HepG2 (cell line): ENCODE measurements around the gene MDM4. TPM values are rescaled to one million over a fixed set of nuclear protein-coding genes. Genes with fewer than 3 reads are reported as not detected.

Source experiments
- ATAC-seq: fragments of 200-7000 bp; cut with Tn5 transposase; 3 replicates; pipeline ENCODE4 v1.9.1; 2020; ENCODE audit warnings: mild to moderate bottlenecking, moderate library complexity
- Bru-seq: library from RNA; stranded (reverse); fragments of 400-500 nt; gene quantifications from one replicate; lab custom pipeline; 2021; lab: Mats Ljungman, UMichigan
- BruChase-seq, 2 experiments: library from RNA; stranded (reverse); fragments of 400-500 nt; gene quantifications; one replicate each; lab custom pipeline; 2021; lab: Mats Ljungman, UMichigan
- BruUV-seq: library from RNA; stranded (reverse); fragments of 400-500 nt; replicated peaks from 2 replicates; lab custom pipeline; 2021; lab: Mats Ljungman, UMichigan
- CTCF ChIA-PET: fragments of 300-600 bp; formaldehyde crosslinking; extraction: SDS; loops from one replicate; lab custom pipeline; 2021; ENCODE audit warnings: low total read pairs, inconsistent platforms, low intra/inter-chr PET ratio; lab: Yijun Ruan, JAX
- POLR2A ChIA-PET: fragments of 350-600 bp; sonication (Branson Sonifier 250); formaldehyde crosslinking; loops from one replicate; lab custom pipeline; 2020; ENCODE audit warnings: antibody characterized with exemption, inconsistent platforms; lab: Yijun Ruan, JAX
- DNase-seq: peaks from one replicate; pipeline ENCODE4 v3.0.0-alpha.2; 2015; ENCODE audit warnings: low spot score
- FAIRE-seq: peaks from 3 replicates; lab custom pipeline; 2011; peaks lifted over from hg19 to GRCh38; lab: Jason Lieb, UNC
- H2AFZ ChIP-seq: one replicate; pipeline ENCODE4 v1.6.1; 2011; ENCODE audit warnings: low read length, inconsistent platforms
- H3K27ac ChIP-seq: fragments of 300-600 bp; 3 replicates; pipeline ENCODE4 v1.8.0; 2011; ENCODE audit warnings: mixed run types, mild to moderate bottlenecking, mixed read lengths, low read length, inconsistent platforms; ENCODE audit not compliant: insufficient read depth; ENCODE audit errors: extremely low read length
- H3K27me3 ChIP-seq, 2 experiments: fragments of 200-600 bp in 1 of 2; 2 replicates in 1 of 2; 3 replicates in 1 of 2; pipeline versions ENCODE4 v1.6.0 to v1.8.0; 2011; ENCODE audit warnings: low read length in 2 of 2, mild to moderate bottlenecking in 2 of 2, moderate library complexity in 2 of 2, inconsistent platforms in 1 of 2; ENCODE audit not compliant: insufficient read depth in 2 of 2, control insufficient read depth in 1 of 2
- H3K36me3 ChIP-seq, 2 experiments: fragments of 200-600 bp in 1 of 2; replicated peaks in 1 of 2; 2 replicates in 1 of 2; 3 replicates in 1 of 2; pipeline versions ENCODE4 v1.5.1 to v1.8.0; 2011; ENCODE audit warnings: low read length in 2 of 2, inconsistent platforms in 1 of 2; ENCODE audit not compliant: insufficient read depth in 2 of 2, control insufficient read depth in 1 of 2
- H3K4me1 ChIP-seq: 2 replicates; pipeline ENCODE4 v1.5.1; 2012; ENCODE audit warnings: low read length, inconsistent platforms; ENCODE audit not compliant: insufficient read depth
- H3K4me2 ChIP-seq: 2 replicates; pipeline ENCODE4 v1.6.0; 2011; ENCODE audit warnings: low read depth, low read length, inconsistent platforms
- H3K4me3 ChIP-seq, 3 experiments: fragments of 200-600 bp in 1 of 3; sonication (generic), shearing (Covaris generic) in 1 of 3; replicated peaks in 1 of 3; 2 replicates each; pipeline ENCODE4 v1.5.1; 2011 to 2016; ENCODE audit warnings: low read length in 3 of 3, inconsistent platforms in 2 of 3, low read depth in 2 of 3, mild to moderate bottlenecking in 2 of 3, control low read depth in 1 of 3, mixed read lengths in 1 of 3; ENCODE audit not compliant: insufficient read depth in 1 of 3
- H3K79me2 ChIP-seq: one replicate; pipeline ENCODE4 v1.6.1; 2011; ENCODE audit warnings: low read length, inconsistent platforms; ENCODE audit not compliant: insufficient read depth
- H3K9ac ChIP-seq: 2 replicates; pipeline ENCODE4 v1.6.0; 2011; ENCODE audit warnings: mild to moderate bottlenecking, low read depth, low read length, inconsistent platforms; ENCODE audit not compliant: insufficient read depth
- H3K9me3 ChIP-seq: 2 replicates; pipeline ENCODE4 v1.5.1; 2012; ENCODE audit warnings: mild to moderate bottlenecking, low read length
- H4K20me1 ChIP-seq: 2 replicates; pipeline ENCODE4 v1.6.0; 2011; ENCODE audit warnings: inconsistent platforms, mild to moderate bottlenecking, low read length, moderate library complexity; ENCODE audit not compliant: insufficient read depth
- ETV5 ChIP-seq: IDR thresholded peaks from 2 replicates; pipeline ENCODE4 v1.6.1; 2018; ENCODE audit warnings: missing biosample characterization, missing genetic modification reagents, inconsistent platforms, borderline replicate concordance
- KDM3A ChIP-seq: IDR thresholded peaks from 2 replicates; pipeline ENCODE4 v1.6.1; 2018; ENCODE audit warnings: low read depth, missing compliant biosample characterization
- KLF15 ChIP-seq: sonication (generic); formaldehyde crosslinking; IDR thresholded peaks from 2 replicates; pipeline ENCODE4 v1.8.1; 2023; ENCODE audit warnings: borderline replicate concordance, mild to moderate bottlenecking, inconsistent platforms, missing genetic modification reagents, mixed read lengths
- MIER3 ChIP-seq: IDR thresholded peaks from 2 replicates; pipeline ENCODE4 v1.6.1; 2016; ENCODE audit warnings: missing compliant biosample characterization, borderline replicate concordance
- MLLT10 ChIP-seq: sonication (generic); formaldehyde crosslinking; IDR thresholded peaks from 2 replicates; pipeline ENCODE4 v1.4.0; 2020; ENCODE audit warnings: missing genetic modification reagents
- NFAT5 ChIP-seq: sonication (generic); formaldehyde crosslinking; IDR thresholded peaks from 2 replicates; pipeline ENCODE4 v1.4.0; 2020; ENCODE audit warnings: missing genetic modification reagents
- PHF20 ChIP-seq: sonication (generic); formaldehyde crosslinking; IDR thresholded peaks from 2 replicates; pipeline ENCODE4 v1.5.0; 2020; ENCODE audit warnings: mild to moderate bottlenecking, missing genetic modification reagents
- SOX5 ChIP-seq: IDR thresholded peaks from 2 replicates; pipeline ENCODE4 v1.6.1; 2016; ENCODE audit warnings: borderline replicate concordance
- SUZ12 ChIP-seq: fragments of 150-350 bp; IDR thresholded peaks from 2 replicates; pipeline ENCODE4 v1.6.1; 2014; ENCODE audit warnings: low read depth, low read length
- ZKSCAN5 ChIP-seq: sonication (generic); formaldehyde crosslinking; IDR thresholded peaks from 2 replicates; pipeline ENCODE4 v1.5.1; 2020; ENCODE audit warnings: mild to moderate bottlenecking, missing genetic modification reagents
- ZNF737 ChIP-seq: sonication (generic); formaldehyde crosslinking; IDR thresholded peaks from 2 replicates; pipeline ENCODE4 v1.5.0; 2020; ENCODE audit warnings: missing genetic modification reagents, mild to moderate bottlenecking, borderline replicate concordance
- ZNF780A ChIP-seq: sonication (generic); formaldehyde crosslinking; IDR thresholded peaks from 2 replicates; pipeline ENCODE4 v1.8.0; 2022; ENCODE audit warnings: mild to moderate bottlenecking, missing genetic modification reagents, moderate library complexity
- ZSCAN9 ChIP-seq: IDR thresholded peaks from 2 replicates; pipeline ENCODE4 v1.6.1; 2016; ENCODE audit warnings: borderline replicate concordance
- WGBS: methylation state at CpG from one replicate; pipeline ENCODE4 v1.1.6; 2017; ENCODE audit warnings: low lambda C conversion rate; 5-methylcytosine and 5-hydroxymethylcytosine counted together
- in situ Hi-C: cut with HindIII; loops from 2 replicates; pipeline ENCODE4 v1.10.0; 2017; ENCODE audit warnings: low pct_unique_long_range_greater_than_20kb; ENCODE audit not compliant: extremely low pct_ligation_motif_present
- intact Hi-C: fragments of 100-400 bp; cut with micrococcal nuclease; formaldehyde crosslinking; loops from one replicate; pipeline ENCODE4 v1.10.0; 2022; ENCODE audit not compliant: unreplicated experiment
- long read RNA-seq, 2 experiments: library from RNA in 1 of 2; library from polyadenylated mRNA in 1 of 2; stranded (forward) in 1 of 2; unstranded in 1 of 2; transcript quantifications; one replicate each; pipeline ENCODE4 v2.0.0, GENCODE V29; 2019 to 2022
- polyA minus RNA-seq, 3 experiments: library from RNA; depleted of rRNA, polyadenylated mRNA; stranded (reverse); fragments of >200 nt; gene quantifications; 2 replicates each; pipeline ENCODE4 v1.2.3, GENCODE V29; 2011; ENCODE audit warnings: low replicate concordance in 1 of 3
- polyA plus RNA-seq, 8 experiments: library from polyadenylated mRNA; depleted of rRNA in 3 of 8; stranded (reverse) in 7 of 8; unstranded in 1 of 8; fragments of >200 nt; fragmentation: Illumina TruSeq in 4 of 8; extraction: Trizol in 4 of 8; gene quantifications; 2 replicates each; pipeline versions ENCODE4 v1.2.1 to v1.2.3, GENCODE V29; 2011 to 2016; ENCODE audit warnings: low read depth in 4 of 8, missing spikeins in 1 of 8, mixed read lengths in 1 of 8; ENCODE audit not compliant: insufficient read depth in 1 of 8
- total RNA-seq, 5 experiments: library from RNA; depleted of rRNA; stranded (reverse); fragments of >200 nt; fragmentation: Illumina TruSeq; extraction: Trizol; gene quantifications; 2 replicates each; pipeline ENCODE4 v1.2.3, GENCODE V29; 2016; ENCODE audit warnings: low read depth in 1 of 5

MDM4 gene
- total RNA-seq (2016; rRNA removed; fragmentation: Illumina TruSeq; extraction: Trizol) (13.8 and 19.0 TPM in 2 replicates), polyA plus RNA-seq (2011; rRNA removed) (14.9 TPM in 2 replicates), polyA minus RNA-seq (2011; rRNA and poly(A)+ RNA removed; ENCODE audit: low replicate concordance) (38.9 and 56.7 TPM in 2 replicates), Bru-seq, nascent RNA (percentile 89 among the genes with signal in this experiment), BruChase-seq, experiment 1, labeled RNA remaining after a 6-hour chase (percentile 92 among the genes with signal in this experiment), BruChase-seq, experiment 2, labeled RNA remaining after a 2-hour chase (percentile 92 among the genes with signal in this experiment)
- total RNA-seq (2016; cell fraction: cytosol; rRNA removed; fragmentation: Illumina TruSeq; extraction: Trizol; ENCODE audit: low read depth): 5.8 and 7.8 TPM in 2 replicates
- 14.6 and 17.8 TPM in 2 replicates for total RNA-seq (2016; cell fraction: insoluble cytoplasmic fraction; rRNA removed; fragmentation: Illumina TruSeq; extraction: Trizol)
- 7.2 and 11.4 TPM in 2 replicates for total RNA-seq (2016; cell fraction: membrane; rRNA removed; fragmentation: Illumina TruSeq; extraction: Trizol)
- total RNA-seq (2016; cell fraction: nucleus; rRNA removed; fragmentation: Illumina TruSeq; extraction: Trizol): 54.0 and 56.5 TPM in 2 replicates
- 2.4 and 3.7 TPM in 2 replicates for polyA plus RNA-seq (2011; cell fraction: cytosol; rRNA removed)
- 26.3 and 36.2 TPM in 2 replicates for polyA plus RNA-seq (2011; cell fraction: nucleus; rRNA removed)
- 5.9 and 7.4 TPM in 2 replicates for polyA plus RNA-seq (2012)
- 0.97 and 1.5 TPM in 2 replicates for polyA plus RNA-seq (2016; cell fraction: cytosol; fragmentation: Illumina TruSeq; extraction: Trizol; ENCODE audit: low read depth)
- 3.4 TPM in 2 replicates for polyA plus RNA-seq (2016; cell fraction: insoluble cytoplasmic fraction; fragmentation: Illumina TruSeq; extraction: Trizol; ENCODE audit: low read depth)
- polyA plus RNA-seq (2016; cell fraction: membrane; fragmentation: Illumina TruSeq; extraction: Trizol; ENCODE audit: low read depth): 3.3 and 3.8 TPM in 2 replicates
- polyA plus RNA-seq (2016; cell fraction: nucleus; fragmentation: Illumina TruSeq; extraction: Trizol; ENCODE audit: insufficient read depth, low read depth): 42.4 and 45.8 TPM in 2 replicates
- 8.7 and 10.2 TPM in 2 replicates for polyA minus RNA-seq (2011; cell fraction: cytosol; rRNA and poly(A)+ RNA removed)
- 130 and 161 TPM in 2 replicates for polyA minus RNA-seq (2011; cell fraction: nucleus; rRNA and poly(A)+ RNA removed)
- long read RNA-seq, experiment 1, full-length matches to known transcripts: 1 of 4 reads
- long read RNA-seq, experiment 1, partial matches to known transcripts: 0 of 4 reads
- long read RNA-seq, experiment 1, other reads (novel, unspliced or antisense): 3 of 4 reads
- long read RNA-seq, experiment 2, full-length matches to known transcripts: 2 of 6 reads
- long read RNA-seq, experiment 2, partial matches to known transcripts: 0 of 6 reads
- long read RNA-seq, experiment 2, other reads (novel, unspliced or antisense): 4 of 6 reads

GRCh38 chr1:204516180-204516879, at the start of gene MDM4:
MDM4 (plus strand) TSS chr1:204516406; CDS start chr1:204525519, 9,113 bp downstream.
- Histone ChIP-seq H4K20me1 (peaks cover 7% of the 10 kb centered on the region; the same call in 1 of the 2 replicates), H3K27ac (peak within 1 kb of the TSS; percentile 95), H3K9me3 (no peaks in the 10 kb centered on the region), H3K4me3 (peak within 1 kb of the TSS; percentile 81 to 88 (median 86)), H3K4me2 (peak within 1 kb of the TSS; percentile 79), H3K4me1 (peaks cover 31% of the 10 kb centered on the region), H3K27me3 (no peaks in the 10 kb centered on the region; a peak in 1 of 5 replicates), H3K9ac (peak within 1 kb of the TSS; percentile 97), H2AFZ (peak within 1 kb of the TSS; percentile 78), H3K36me3 (peaks cover 0 to 12% of the 10 kb centered on the region in 2 experiments; a peak in 2 of 5 replicates), H3K79me2 (peaks cover 47% of the 10 kb centered on the region)
- in situ Hi-C loops (no loop called here), intact Hi-C loops (loop anchor here (1.0 kb wide), 1 partner anchor 9 kb away; no protein-coding TSS in a partner anchor)
- POLR2A ChIA-PET: interaction anchor here (0.7 to 4.4 kb wide), 17 partner anchors 9 to 606 kb away, joined by 3 to 103 read pairs (median 4); partner anchors contain the start of genes PIK3C2B and RBBP5
- ATAC-seq (peak; percentile 100), FAIRE-seq (peak; percentile 96), DNase-seq (peak; percentile 96)
- CTCF ChIA-PET: no interaction called here
- TSS peak; percentile 58 for BruUV-seq
- under 1% methylated on average over 43 of the region's 43 CpGs for WGBS
- TF ChIP-seq PHF20 (CRISPR knock-in tag) (peak; percentile 94), MIER3 (CRISPR knock-in tag) (peak; percentile 70; the same call in 1 of the 2 replicates), ZNF780A (CRISPR knock-in tag) (peak; percentile 80; the same call in 1 of the 2 replicates), SOX5 (peak; percentile 46; the same call in 1 of the 2 replicates), SUZ12 (no peak), MLLT10 (CRISPR knock-in tag) (no peak), NFAT5 (CRISPR knock-in tag) (peak; percentile 58), KDM3A (CRISPR knock-in tag) (peak; percentile 90), ZSCAN9 (CRISPR knock-in tag) (peak; percentile 58; the same call in 1 of the 2 replicates), KLF15 (CRISPR knock-in tag) (peak; percentile 85; the same call in 1 of the 2 replicates), ZKSCAN5 (CRISPR knock-in tag) (no peak), ETV5 (peak; percentile 95), ZNF737 (CRISPR knock-in tag) (no peak)
